Measurements from ENCODE around the gene LYL1. TPM values are rescaled to one million over a fixed set of nuclear protein-coding genes. Genes with fewer than 3 reads are reported as not detected.

LYL1 gene
- total and polyA plus RNA-seq, 9 of the 15 experiments (the other 6 are each of a cell fraction or from before 2014, with no cell fraction given): 1.3 to 266 (median 34.0) TPM

DNA sequence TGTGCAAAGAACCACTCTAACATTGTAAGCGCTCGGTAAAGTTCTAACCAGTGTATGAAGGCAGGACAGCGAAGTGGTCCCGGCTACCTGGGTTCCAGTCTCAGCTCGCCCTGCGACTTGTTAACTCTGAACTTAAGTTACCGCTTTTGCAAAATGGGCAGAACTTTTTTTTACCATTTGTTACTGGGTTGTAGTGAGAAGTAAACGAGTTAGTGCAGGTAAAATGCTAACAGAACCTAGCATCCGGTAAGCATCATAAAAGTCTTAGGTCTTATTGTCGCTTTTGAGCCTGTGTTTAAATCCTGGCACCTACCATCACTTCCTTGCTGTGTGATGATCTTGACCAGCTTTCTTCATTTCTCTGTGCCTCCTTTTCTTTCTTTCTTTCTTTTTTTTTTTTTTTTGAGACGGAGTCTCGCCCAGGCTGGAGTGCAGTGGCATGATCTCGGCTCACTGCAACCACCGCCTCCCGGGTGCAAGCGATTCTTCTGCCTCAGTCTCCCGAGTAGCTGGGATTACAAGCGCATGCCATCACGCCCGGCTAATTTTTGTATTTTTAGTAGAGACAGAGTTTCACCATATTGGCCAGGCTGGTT, 14.6 kb upstream of the LYL1 start (continued):
- no peak for TF ChIP-seq NR2C2 (CRISPR knock-in tag; IDR thresholded peaks at IDR 0.05)
- TF ChIP-seq NR2C2 (tag; IDR thresholded peaks at IDR 0.05): 0 out of 2 replicates have a peak, but pooled peaks have one; percentile 5
- no peak for TF ChIP-seq HCFC1 (IDR thresholded peaks at IDR 0.05; ENCODE audit: low read depth, low read length)
- TF ChIP-seq SMARCE1 (IDR thresholded peaks at IDR 0.05): peak; percentile 31; the same call in 1 of the 2 replicates
- no peak for TF ChIP-seq CREM (IDR thresholded peaks at IDR 0.05; ENCODE audit: low read depth)
- no peak for TF ChIP-seq CHD2 (IDR thresholded peaks at IDR 0.05; ENCODE audit: low read depth, low read length)
- no peak for TF ChIP-seq PPARD (CRISPR knock-in tag; IDR thresholded peaks at IDR 0.05)
- TF ChIP-seq, protein P1, sequence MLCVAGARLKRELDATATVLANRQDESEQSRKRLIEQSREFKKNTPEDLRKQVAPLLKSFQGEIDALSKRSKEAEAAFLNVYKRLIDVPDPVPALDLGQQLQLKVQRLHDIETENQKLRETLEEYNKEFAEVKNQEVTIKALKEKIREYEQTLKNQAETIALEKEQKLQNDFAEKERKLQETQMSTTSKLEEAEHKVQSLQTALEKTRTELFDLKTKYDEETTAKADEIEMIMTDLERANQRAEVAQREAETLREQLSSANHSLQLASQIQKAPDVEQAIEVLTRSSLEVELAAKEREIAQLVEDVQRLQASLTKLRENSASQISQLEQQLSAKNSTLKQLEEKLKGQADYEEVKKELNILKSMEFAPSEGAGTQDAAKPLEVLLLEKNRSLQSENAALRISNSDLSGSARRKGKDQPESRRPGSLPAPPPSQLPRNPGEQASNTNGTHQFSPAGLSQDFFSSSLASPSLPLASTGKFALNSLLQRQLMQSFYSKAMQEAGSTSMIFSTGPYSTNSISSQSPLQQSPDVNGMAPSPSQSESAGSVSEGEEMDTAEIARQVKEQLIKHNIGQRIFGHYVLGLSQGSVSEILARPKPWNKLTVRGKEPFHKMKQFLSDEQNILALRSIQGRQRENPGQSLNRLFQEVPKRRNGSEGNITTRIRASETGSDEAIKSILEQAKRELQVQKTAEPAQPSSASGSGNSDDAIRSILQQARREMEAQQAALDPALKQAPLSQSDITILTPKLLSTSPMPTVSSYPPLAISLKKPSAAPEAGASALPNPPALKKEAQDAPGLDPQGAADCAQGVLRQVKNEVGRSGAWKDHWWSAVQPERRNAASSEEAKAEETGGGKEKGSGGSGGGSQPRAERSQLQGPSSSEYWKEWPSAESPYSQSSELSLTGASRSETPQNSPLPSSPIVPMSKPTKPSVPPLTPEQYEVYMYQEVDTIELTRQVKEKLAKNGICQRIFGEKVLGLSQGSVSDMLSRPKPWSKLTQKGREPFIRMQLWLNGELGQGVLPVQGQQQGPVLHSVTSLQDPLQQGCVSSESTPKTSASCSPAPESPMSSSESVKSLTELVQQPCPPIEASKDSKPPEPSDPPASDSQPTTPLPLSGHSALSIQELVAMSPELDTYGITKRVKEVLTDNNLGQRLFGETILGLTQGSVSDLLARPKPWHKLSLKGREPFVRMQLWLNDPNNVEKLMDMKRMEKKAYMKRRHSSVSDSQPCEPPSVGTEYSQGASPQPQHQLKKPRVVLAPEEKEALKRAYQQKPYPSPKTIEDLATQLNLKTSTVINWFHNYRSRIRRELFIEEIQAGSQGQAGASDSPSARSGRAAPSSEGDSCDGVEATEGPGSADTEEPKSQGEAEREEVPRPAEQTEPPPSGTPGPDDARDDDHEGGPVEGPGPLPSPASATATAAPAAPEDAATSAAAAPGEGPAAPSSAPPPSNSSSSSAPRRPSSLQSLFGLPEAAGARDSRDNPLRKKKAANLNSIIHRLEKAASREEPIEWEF (CRISPR knock-in tag; IDR thresholded peaks at IDR 0.05): no peak
- TF ChIP-seq ZKSCAN8 (CRISPR knock-in tag; IDR thresholded peaks at IDR 0.05): peak; percentile 70; the same call in 1 of the 2 replicates
- no peak for TF ChIP-seq CCNT2 (IDR thresholded peaks at IDR 0.05; ENCODE audit: borderline replicate concordance, extremely low read depth, insufficient read length, low read depth, low read length)
- TF ChIP-seq, protein P2, sequence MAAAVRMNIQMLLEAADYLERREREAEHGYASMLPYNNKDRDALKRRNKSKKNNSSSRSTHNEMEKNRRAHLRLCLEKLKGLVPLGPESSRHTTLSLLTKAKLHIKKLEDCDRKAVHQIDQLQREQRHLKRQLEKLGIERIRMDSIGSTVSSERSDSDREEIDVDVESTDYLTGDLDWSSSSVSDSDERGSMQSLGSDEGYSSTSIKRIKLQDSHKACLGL (CRISPR knock-in tag; IDR thresholded peaks at IDR 0.05; ENCODE audit: borderline replicate concordance, poor library complexity, severe bottlenecking): no peak
- TF ChIP-seq BCL6 (CRISPR knock-in tag; IDR thresholded peaks at IDR 0.05): no peak

Data from K562 (cell line).